Common myeloid progenitor, CD34-positive (primary cell): Measurements from ENCODE around the gene ZNG1C.
"Not testable (repeated sequence)": the region's sequence is repeated elsewhere in the genome, so short reads cannot be mapped to it uniquely, and the experiment has no call there.

ENCODE experiments used
- CTCF ChIA-PET: fragments of 350-600 bp; sonication (Branson Sonifier 250); formaldehyde crosslinking; loops from one replicate; lab custom pipeline; 2021; ENCODE audit warnings: antibody characterized with exemption; lab: Charles Lee
- POLR2A ChIA-PET: fragments of 350-600 bp; sonication (Branson Sonifier 250); formaldehyde crosslinking; loops from one replicate; lab custom pipeline; 2021; ENCODE audit warnings: antibody characterized with exemption; lab: Charles Lee
- DNase-seq, 3 donors: peaks; one replicate each; pipeline versions ENCODE4 v3.0.0 to v3.0.0-alpha.2; 2013
- H3K27ac ChIP-seq, 2 experiments: 1 replicate in 1 of 2; 2 replicates in 1 of 2; pipeline ENCODE4 v1.7.0; 2013; ENCODE audit warnings: inconsistent platforms in 2 of 2, low read length in 2 of 2, mild to moderate bottlenecking in 2 of 2, low read depth in 1 of 2, moderate library complexity in 1 of 2; ENCODE audit not compliant: severe bottlenecking in 2 of 2, insufficient read depth in 1 of 2, poor library complexity in 1 of 2
- H3K27me3 ChIP-seq, 5 experiments: replicated peaks in 2 of 5; 1 replicate in 3 of 5; 2 replicates in 2 of 5; pipeline versions ENCODE4 v1.6.1 to v1.7.0; 2013; ENCODE audit warnings: low read length in 4 of 5, mild to moderate bottlenecking in 2 of 5, moderate library complexity in 2 of 5, inconsistent platforms in 1 of 5; ENCODE audit not compliant: insufficient read depth in 5 of 5, control insufficient read depth in 4 of 5
- H3K36me3 ChIP-seq, 4 experiments: 1 replicate in 2 of 4; 2 replicates in 2 of 4; pipeline versions ENCODE4 v1.6.1 to v1.7.0; 2013; ENCODE audit warnings: low read length in 3 of 4, control low read depth in 1 of 4, mild to moderate bottlenecking in 1 of 4; ENCODE audit not compliant: control insufficient read depth in 4 of 4, insufficient read depth in 4 of 4
- H3K4me1 ChIP-seq, 4 experiments: 1 replicate in 3 of 4; 2 replicates in 1 of 4; pipeline versions ENCODE4 v1.6.1 to v1.7.1; 2013; ENCODE audit warnings: low read length in 3 of 4, mild to moderate bottlenecking in 3 of 4, control low read depth in 1 of 4, inconsistent platforms in 1 of 4, moderate library complexity in 1 of 4; ENCODE audit not compliant: control insufficient read depth in 4 of 4, insufficient read depth in 4 of 4; ENCODE audit errors: control extremely low read depth in 1 of 4
- H3K4me3 ChIP-seq, 7 experiments: 1 replicate in 4 of 7; 2 replicates in 3 of 7; pipeline versions ENCODE4 v1.5.1 to v1.7.0; 2013; ENCODE audit warnings: mild to moderate bottlenecking in 7 of 7, low read length in 6 of 7, moderate library complexity in 6 of 7, inconsistent platforms in 2 of 7, low read depth in 2 of 7, control low read depth in 1 of 7; ENCODE audit not compliant: insufficient read depth in 4 of 7, control insufficient read depth in 1 of 7; ENCODE audit errors: extremely low read depth in 1 of 7
- H3K9me3 ChIP-seq, 5 experiments: 1 replicate in 4 of 5; 2 replicates in 1 of 5; pipeline versions ENCODE4 v1.6.1 to v1.7.1; 2013; ENCODE audit warnings: low read length in 4 of 5, mild to moderate bottlenecking in 2 of 5, inconsistent platforms in 1 of 5, low read depth in 1 of 5, moderate library complexity in 1 of 5; ENCODE audit not compliant: control insufficient read depth in 4 of 5, insufficient read depth in 2 of 5; ENCODE audit errors: control extremely low read depth in 1 of 5
- WGBS: methylation state at CpG from one replicate; pipeline ENCODE4 v1.1.5; 2013; ENCODE audit not compliant: insufficient coverage; 5-methylcytosine and 5-hydroxymethylcytosine counted together

Gene ZNG1C

GRCh38 chr9:68324518-68324917 lies 82.7 kb downstream of the ZNG1C start:
- H3K27ac ChIP-seq, CTCF ChIA-PET, H3K27me3 ChIP-seq, H3K4me3 ChIP-seq, H3K36me3 ChIP-seq, DNase-seq, H3K9me3 ChIP-seq, H3K4me1 ChIP-seq, POLR2A ChIA-PET: not testable (repeated sequence)
- WGBS: no CpG with 5 or more reads among the region's 20 CpGs

DNA sequence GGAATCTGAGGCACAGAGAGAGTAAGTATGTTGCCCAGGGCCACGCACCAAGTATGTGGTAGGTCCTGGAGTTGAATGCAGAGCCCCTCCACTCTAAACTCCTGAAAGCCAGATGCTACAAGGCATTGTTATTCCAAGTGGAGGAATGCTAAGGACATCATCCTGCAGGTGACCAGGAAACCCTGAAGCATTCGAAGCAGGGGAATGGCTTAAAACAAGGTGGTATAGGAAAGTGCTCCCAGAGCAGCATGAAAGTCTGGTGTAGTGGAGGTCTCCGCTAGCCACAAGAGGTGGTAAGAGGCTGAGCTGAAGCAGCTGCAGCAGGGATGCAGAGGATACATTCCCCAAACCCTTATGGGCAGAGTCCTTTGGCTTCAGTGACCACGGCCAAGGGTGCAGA lies 87.3 kb downstream of the ZNG1C start:
- H3K4me1 ChIP-seq, H3K9me3 ChIP-seq, CTCF ChIA-PET, H3K27me3 ChIP-seq, POLR2A ChIA-PET, H3K36me3 ChIP-seq, H3K27ac ChIP-seq, DNase-seq, H3K4me3 ChIP-seq: not testable (repeated sequence)
- WGBS: 63% methylated on average over 1 of the region's 4 CpGs

DNA sequence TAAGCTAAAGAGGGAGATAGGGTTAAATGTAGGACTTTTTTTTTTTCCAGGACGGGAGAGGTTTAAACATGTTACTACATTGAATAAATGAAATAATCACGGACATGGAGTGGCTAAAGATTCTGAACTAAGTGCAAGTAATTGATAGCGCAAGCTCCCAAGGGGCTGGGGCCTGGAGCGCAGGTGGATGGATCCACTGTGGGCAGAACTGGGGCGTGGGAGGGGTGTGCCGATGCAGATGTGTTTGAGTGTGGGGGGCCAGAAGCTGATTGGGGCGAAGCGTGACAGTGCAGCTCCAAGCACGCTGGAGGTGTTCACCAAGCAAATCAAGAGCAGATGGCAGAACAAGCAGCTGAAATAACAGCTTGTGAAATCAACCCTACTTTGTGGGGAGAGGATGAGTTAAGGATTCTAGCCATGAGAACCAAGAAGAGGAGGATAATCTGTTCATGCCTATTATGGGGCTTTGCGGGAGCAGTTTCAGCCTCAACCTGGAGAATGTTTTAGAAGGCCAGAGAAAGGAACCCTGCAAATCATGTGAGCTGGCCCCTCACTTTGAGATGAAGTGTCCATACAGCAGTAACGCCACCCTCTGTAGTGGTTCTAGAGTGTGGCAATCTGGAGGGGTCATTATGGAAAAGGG lies 88.9 kb downstream of the ZNG1C start:
- CTCF ChIA-PET, H3K4me1 ChIP-seq, H3K9me3 ChIP-seq, H3K36me3 ChIP-seq, DNase-seq, POLR2A ChIA-PET, H3K4me3 ChIP-seq, H3K27ac ChIP-seq, H3K27me3 ChIP-seq: not testable (repeated sequence)
- no CpG with 5 or more reads among the region's 11 CpGs for WGBS

DNA sequence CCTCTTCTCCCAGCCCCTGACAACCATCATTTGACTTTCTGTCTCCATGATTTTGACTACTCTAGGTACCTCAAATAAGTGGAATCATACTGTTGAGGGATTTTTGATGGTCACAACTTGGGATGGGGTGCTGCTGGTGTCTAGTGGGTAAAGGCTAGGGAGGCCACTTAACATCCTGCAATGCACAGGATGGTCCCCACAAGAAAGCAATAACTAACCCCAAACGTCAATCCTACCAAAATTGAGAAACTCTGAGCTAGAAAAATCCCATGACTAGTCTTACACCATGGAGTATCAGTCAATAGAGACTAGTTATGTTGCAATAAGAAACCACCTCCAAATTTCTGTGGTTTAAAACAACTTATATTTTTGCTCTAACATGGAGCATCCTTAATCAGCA lies 90.3 kb downstream of the ZNG1C start:
- H3K4me3 ChIP-seq, H3K27ac ChIP-seq, POLR2A ChIA-PET, DNase-seq, CTCF ChIA-PET, H3K36me3 ChIP-seq, H3K27me3 ChIP-seq, H3K4me1 ChIP-seq, H3K9me3 ChIP-seq: not testable (repeated sequence)
- WGBS: no CpG with 5 or more reads among the region's 1 CpG

DNA sequence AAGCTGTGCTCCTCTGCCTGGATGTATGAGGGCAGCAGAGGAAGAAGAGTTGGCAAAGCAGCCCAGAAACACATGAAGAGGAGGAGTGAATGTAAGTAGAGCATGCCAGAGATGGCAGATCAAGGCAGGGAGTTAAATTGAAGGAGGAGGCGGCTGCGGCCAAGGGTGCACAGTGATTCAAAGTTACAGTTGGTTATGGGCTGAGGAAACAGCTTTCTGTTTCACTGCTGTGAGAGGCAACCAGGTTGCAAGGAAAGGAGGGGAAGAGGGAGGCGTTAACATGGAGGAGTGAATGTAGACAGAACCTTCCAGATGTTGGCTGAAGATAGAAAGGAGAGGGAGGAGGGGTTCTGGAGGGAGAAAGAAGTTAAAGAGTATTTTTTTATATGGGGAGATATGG lies 94.2 kb downstream of the ZNG1C start:
- H3K4me3 ChIP-seq, DNase-seq, POLR2A ChIA-PET, H3K27ac ChIP-seq, H3K4me1 ChIP-seq, CTCF ChIA-PET, H3K36me3 ChIP-seq, H3K9me3 ChIP-seq, H3K27me3 ChIP-seq: not testable (repeated sequence)
- no CpG with 5 or more reads among the region's 3 CpGs for WGBS

DNA sequence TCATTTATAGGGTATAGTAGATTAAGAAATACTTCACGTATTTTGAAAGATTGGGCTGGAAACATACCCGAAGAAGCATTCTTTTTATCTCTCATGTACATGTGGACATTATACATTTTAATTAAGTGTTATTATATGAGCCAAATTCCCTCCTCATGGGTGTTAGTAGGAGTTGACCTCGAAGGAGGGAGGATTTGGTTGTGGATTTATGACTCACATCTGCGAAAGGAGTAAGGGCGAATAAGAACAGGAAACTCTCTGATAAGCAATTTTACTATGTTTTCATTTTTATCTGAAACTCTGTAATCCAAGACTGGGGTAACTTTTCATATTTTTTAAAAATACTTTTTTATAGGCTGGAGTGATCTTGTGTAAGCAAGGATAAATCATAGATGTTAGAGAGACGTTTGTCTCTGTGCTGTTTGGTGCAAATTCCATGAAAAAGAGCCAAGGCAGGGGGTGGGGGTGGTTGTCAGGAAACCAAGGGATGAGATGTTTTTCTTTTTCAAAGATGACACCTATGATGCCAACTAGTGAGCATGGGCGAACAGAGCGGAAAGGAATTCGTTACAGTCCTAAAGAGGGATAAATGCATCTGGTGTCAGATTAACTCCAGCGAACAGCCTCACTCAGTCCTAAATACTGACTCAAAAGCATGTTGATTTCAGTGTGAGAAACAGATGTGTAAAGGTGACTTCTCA lies 95.0 kb downstream of the ZNG1C start:
- H3K4me1 ChIP-seq, CTCF ChIA-PET, H3K4me3 ChIP-seq, H3K27ac ChIP-seq, H3K36me3 ChIP-seq, DNase-seq, POLR2A ChIA-PET, H3K9me3 ChIP-seq, H3K27me3 ChIP-seq: not testable (repeated sequence)
- no CpG with 5 or more reads among the region's 10 CpGs for WGBS

- WGBS: 80% methylated on average over 3 of the region's 7 CpGs
- CTCF ChIA-PET, DNase-seq: not testable (repeated sequence)
These were observed 96.2 kb downstream of the ZNG1C start for GRCh38 chr9:68338000-68338399.

More at GRCh38 chr9:68338000-68338399, 96.2 kb downstream of the ZNG1C start:
- H3K4me3 ChIP-seq, H3K9me3 ChIP-seq, H3K36me3 ChIP-seq, H3K4me1 ChIP-seq, H3K27ac ChIP-seq, H3K27me3 ChIP-seq, POLR2A ChIA-PET: not testable (repeated sequence)
